Mesendoderm (in vitro differentiated cells): ENCODE measurements around the gene ALOXE3.
"Not testable (repeated sequence)": the region's sequence is repeated elsewhere in the genome, so short reads cannot be mapped to it uniquely, and the experiment has no call there.

Source experiments
- DNase-seq: peaks from one replicate; pipeline ENCODE4 v3.0.0; 2013
- H2AK5ac ChIP-seq: 2 replicates; pipeline ENCODE4 v1.6.1; 2013; ENCODE audit warnings: low read length, inconsistent platforms
- H2BK120ac ChIP-seq: 2 replicates; pipeline ENCODE4 v1.6.1; 2013; ENCODE audit warnings: low read depth, mild to moderate bottlenecking, low read length, moderate library complexity, mixed read lengths
- H2BK15ac ChIP-seq: replicated peaks from 2 replicates; pipeline ENCODE4 v1.6.1; 2013; ENCODE audit warnings: low read depth, mild to moderate bottlenecking, moderate library complexity
- H2BK5ac ChIP-seq: 2 replicates; pipeline ENCODE4 v1.6.1; 2013; ENCODE audit warnings: low read length, inconsistent platforms
- H3K18ac ChIP-seq: 2 replicates; pipeline ENCODE4 v1.6.1; 2013; ENCODE audit warnings: mild to moderate bottlenecking, low read length, mixed read lengths
- H3K23ac ChIP-seq: one replicate; pipeline ENCODE4 v1.6.1; 2013; ENCODE audit warnings: low read length
- H3K27ac ChIP-seq: 2 replicates; pipeline ENCODE4 v1.5.1; 2013; ENCODE audit warnings: low read depth, mild to moderate bottlenecking, inconsistent platforms, low read length, moderate library complexity
- H3K27me3 ChIP-seq: 2 replicates; pipeline ENCODE4 v1.6.1; 2013; ENCODE audit warnings: low read length, control low read depth, mild to moderate bottlenecking, inconsistent platforms; ENCODE audit not compliant: insufficient read depth, poor library complexity
- H3K36me3 ChIP-seq: 2 replicates; pipeline ENCODE4 v1.6.1; 2013; ENCODE audit warnings: low read length, inconsistent platforms; ENCODE audit not compliant: control insufficient read depth, insufficient read depth
- H3K4ac ChIP-seq: one replicate; pipeline ENCODE4 v1.6.1; 2013; ENCODE audit warnings: low read depth, mild to moderate bottlenecking, low read length, moderate library complexity
- H3K4me1 ChIP-seq: 2 replicates; pipeline ENCODE4 v1.6.1; 2013; ENCODE audit warnings: low read depth, low read length, inconsistent platforms; ENCODE audit not compliant: control insufficient read depth
- H3K4me2 ChIP-seq: 2 replicates; pipeline ENCODE4 v1.6.1; 2013; ENCODE audit warnings: low read length
- H3K4me3 ChIP-seq: 2 replicates; pipeline ENCODE4 v1.5.1; 2013; ENCODE audit warnings: mild to moderate bottlenecking, low read length
- H3K56ac ChIP-seq: one replicate; pipeline ENCODE4 v1.6.1; 2013; ENCODE audit warnings: low read length
- H3K79me1 ChIP-seq: 2 replicates; pipeline ENCODE4 v1.6.1; 2013; ENCODE audit warnings: low read length, inconsistent platforms
- H3K79me2 ChIP-seq: 2 replicates; pipeline ENCODE4 v1.6.1; 2013; ENCODE audit warnings: mild to moderate bottlenecking, low read length; ENCODE audit not compliant: control insufficient read depth, insufficient read depth
- H3K9ac ChIP-seq: 2 replicates; pipeline ENCODE4 v1.6.1; 2013; ENCODE audit warnings: low read length, inconsistent platforms
- H4K5ac ChIP-seq: one replicate; pipeline ENCODE4 v1.6.1; 2013; ENCODE audit warnings: low read length
- H4K8ac ChIP-seq: one replicate; pipeline ENCODE4 v1.6.1; 2013; ENCODE audit warnings: low read depth, mild to moderate bottlenecking, control low read depth, low read length, moderate library complexity
- WGBS: extraction: QIAGEN DNeasy Blood & Tissue Kit; methylation state at CpG from one replicate; pipeline ENCODE4 v1.1.7; 2013; ENCODE audit warnings: low lambda C conversion rate, missing lambda C conversion rate; ENCODE audit not compliant: insufficient coverage; ENCODE audit errors: extremely low coverage; 5-methylcytosine and 5-hydroxymethylcytosine counted together

The ALOXE3 gene

DNA sequence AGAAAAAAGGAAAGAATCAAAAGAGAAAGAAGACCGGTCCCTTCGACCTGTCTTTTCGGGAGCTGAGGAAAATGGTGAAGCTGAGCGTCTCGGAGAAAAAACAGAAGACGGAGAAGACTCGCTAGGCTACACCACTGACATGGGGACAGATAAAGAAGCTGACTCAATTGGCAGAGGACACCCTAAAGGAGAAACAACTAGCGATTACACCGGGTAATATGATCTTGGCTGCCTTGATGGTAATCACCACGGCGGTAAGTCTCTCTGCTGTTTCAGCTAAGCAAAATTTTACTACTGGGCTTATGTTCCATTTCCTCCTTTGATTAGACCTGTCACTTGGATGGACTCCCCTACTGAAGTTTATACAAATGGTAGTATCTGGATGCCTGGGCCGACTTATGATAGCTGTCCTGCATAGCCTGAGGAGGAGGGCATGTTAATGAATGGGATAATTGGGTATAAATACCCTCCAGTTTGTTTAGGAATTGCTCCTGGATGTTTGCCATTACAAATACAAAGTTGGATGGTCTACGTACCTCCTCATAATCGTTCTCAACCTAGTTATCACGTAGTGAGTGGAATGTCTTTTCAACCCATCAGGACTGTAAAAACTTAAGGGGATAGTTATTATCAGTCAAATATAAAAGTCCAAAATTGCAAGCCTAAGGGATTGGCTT is 55.4 kb downstream of the ALOXE3 start:
- H3K27me3 ChIP-seq, result peaks cover 5% of the 10 kb centered on the region
- no peak overlapping the region for H3K4me3 ChIP-seq

DNA sequence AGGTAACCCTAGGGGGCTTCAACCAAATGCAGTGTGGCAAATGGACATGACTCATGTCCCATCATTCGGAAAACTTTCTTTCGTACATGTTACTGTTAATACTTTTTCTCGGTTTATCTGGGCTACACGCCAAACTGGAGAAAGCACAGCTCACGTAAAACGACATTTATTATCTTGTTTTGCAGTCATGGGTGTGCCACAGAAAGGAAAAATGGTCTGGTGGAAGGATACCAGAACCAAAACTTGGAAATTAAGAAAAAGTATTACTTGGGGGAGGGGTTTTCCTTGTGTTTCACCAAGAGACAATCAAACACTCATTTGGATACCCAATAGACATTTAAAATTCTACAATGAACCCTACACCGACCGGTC is 55.9 kb downstream of the ALOXE3 start:
- Histone ChIP-seq H3K4me2 (peak overlapping the region; percentile 47), H3K56ac (peak overlapping the region; percentile 75), H2AK5ac (peak overlapping the region; percentile 6), H3K4me1 (peaks cover 4% of the 10 kb centered on the region), H3K4ac (no peak overlapping the region), H3K27me3 (peaks cover 5% of the 10 kb centered on the region), H3K4me3 (peak overlapping the region; percentile 19), H3K36me3 (no peaks in the 10 kb centered on the region), H3K23ac (no peak overlapping the region), H2BK120ac (peak overlapping the region; percentile 35), H3K9ac (peak overlapping the region; percentile 67), H3K18ac (peak overlapping the region; percentile 63), H4K8ac (no peak overlapping the region), H3K79me1 (no peaks in the 10 kb centered on the region), H3K79me2 (no peaks in the 10 kb centered on the region), H4K5ac (peak overlapping the region; percentile 44), H2BK5ac (peak overlapping the region; percentile 10), H2BK15ac (peak overlapping the region; percentile 88), H3K27ac (no peak overlapping the region)
- no CpG with 5 or more reads among the region's 8 CpGs for WGBS
- DNase-seq, result no peak

More for the DNA sequence above, 55.4 kb downstream of the ALOXE3 start:
- Histone ChIP-seq H3K4me1 (peaks cover 4% of the 10 kb centered on the region), H2BK120ac (no peak overlapping the region), H2BK15ac (peak overlapping the region; percentile 88), H3K18ac (peak overlapping the region; percentile 63), H2AK5ac (no peak overlapping the region), H3K9ac (peak overlapping the region; percentile 67), H3K27ac (no peak overlapping the region), H3K36me3 (no peaks in the 10 kb centered on the region), H3K4me2 (peak overlapping the region; percentile 47), H3K23ac (no peak overlapping the region), H3K56ac (peak overlapping the region; percentile 57), H2BK5ac (no peak overlapping the region), H3K79me2 (no peaks in the 10 kb centered on the region), H3K79me1 (no peaks in the 10 kb centered on the region), H4K8ac (no peak overlapping the region), H3K4ac (no peak overlapping the region), H4K5ac (no peak overlapping the region)
- WGBS, result no CpG with 5 or more reads among the region's 15 CpGs
- DNase-seq, result peak; percentile 61

DNA sequence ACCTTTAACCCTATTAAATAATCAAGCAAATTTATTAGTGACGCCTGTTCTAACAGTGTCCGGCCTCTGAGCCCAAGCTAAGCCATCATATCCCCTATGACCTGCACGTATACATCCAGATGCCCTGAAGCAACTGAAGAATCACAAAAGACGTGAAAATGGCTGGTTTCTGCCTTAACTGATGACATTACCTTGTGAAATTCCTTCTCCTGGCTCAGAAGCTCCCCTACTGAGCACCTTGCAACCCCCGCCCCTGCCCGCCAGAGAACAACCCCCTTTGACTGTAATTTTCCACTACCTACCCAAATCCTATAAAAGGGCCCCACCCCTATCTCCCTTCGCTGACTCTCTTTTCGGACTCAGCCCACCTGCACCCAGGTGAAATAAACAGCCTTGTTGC is 56.5 kb downstream of the ALOXE3 start:
- WGBS, result no CpG with 5 or more reads among the region's 8 CpGs

DNA sequence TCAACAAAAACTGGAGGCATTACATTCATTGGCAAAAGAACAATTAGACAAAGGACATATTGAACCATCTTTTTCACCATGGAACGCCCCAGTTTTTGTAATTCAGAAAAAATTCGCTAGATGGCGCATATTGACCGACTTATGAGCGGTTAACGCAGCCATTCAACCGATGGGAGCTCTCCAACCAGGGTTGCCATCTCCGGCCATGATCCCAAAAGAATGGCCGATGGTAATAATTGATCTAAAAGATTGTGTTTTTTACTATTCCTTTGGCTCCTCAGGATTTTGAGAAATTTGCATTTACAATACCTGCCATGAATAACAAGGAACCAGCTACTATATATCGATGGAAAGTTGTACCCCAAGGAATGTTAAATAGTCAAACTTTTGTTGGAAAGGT is 58.0 kb downstream of the ALOXE3 start:
- Histone ChIP-seq H3K4me2 (no peak overlapping the region), H3K18ac (no peak overlapping the region), H3K4me3 (no peak overlapping the region), H2BK5ac (no peak overlapping the region), H2BK15ac (no peak overlapping the region), H3K4me1 (peaks cover 4% of the 10 kb centered on the region), H2BK120ac (no peak overlapping the region), H3K27ac (no peak overlapping the region), H3K4ac (no peak overlapping the region), H3K27me3 (peaks cover 5% of the 10 kb centered on the region), H3K56ac (no peak overlapping the region), H3K79me1 (no peaks in the 10 kb centered on the region), H3K9ac (no peak overlapping the region), H3K36me3 (no peaks in the 10 kb centered on the region), H4K8ac (no peak overlapping the region), H3K23ac (no peak overlapping the region), H4K5ac (no peak overlapping the region), H3K79me2 (no peaks in the 10 kb centered on the region), H2AK5ac (no peak overlapping the region)
- peak; percentile 80 for DNase-seq
- WGBS, result no CpG with 5 or more reads among the region's 10 CpGs

More for the DNA sequence above, 56.5 kb downstream of the ALOXE3 start:
- not testable (repeated sequence) for H2AK5ac ChIP-seq, H3K27ac ChIP-seq, H3K36me3 ChIP-seq, H3K27me3 ChIP-seq, H3K79me2 ChIP-seq, H3K4me1 ChIP-seq, H3K4ac ChIP-seq, H2BK5ac ChIP-seq, H2BK120ac ChIP-seq, H4K8ac ChIP-seq, H3K18ac ChIP-seq, H3K4me3 ChIP-seq, H3K23ac ChIP-seq, H2BK15ac ChIP-seq, H3K4me2 ChIP-seq, H4K5ac ChIP-seq, H3K9ac ChIP-seq, H3K79me1 ChIP-seq
- H3K56ac ChIP-seq, result peak overlapping the region; percentile 75
- DNase-seq, result peak; percentile 79

DNA sequence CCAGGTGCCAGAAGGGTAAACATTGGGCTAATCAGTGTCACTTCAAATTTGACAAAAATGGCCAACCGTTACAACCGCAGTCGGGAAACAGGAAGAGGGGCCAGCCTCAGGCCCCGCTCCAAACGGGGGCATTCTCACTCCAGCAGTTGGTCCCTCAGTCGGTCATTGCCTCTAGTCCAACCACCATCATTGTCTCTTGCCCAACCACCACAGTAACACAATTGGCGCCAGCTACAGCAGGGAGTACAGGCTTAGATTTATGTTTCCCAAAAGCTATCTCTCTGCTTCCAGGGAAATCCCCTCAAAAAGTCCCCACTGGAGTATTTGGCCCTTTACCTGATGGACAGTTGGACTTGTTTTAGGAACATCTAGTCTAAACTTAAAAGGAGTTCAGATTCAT is 59.2 kb downstream of the ALOXE3 start:
- no peak overlapping the region for H3K18ac ChIP-seq
- no peak overlapping the region for H2BK15ac ChIP-seq
- H3K23ac ChIP-seq, result no peak overlapping the region
- peaks cover 5% of the 10 kb centered on the region for H3K27me3 ChIP-seq
- WGBS, result no CpG with 5 or more reads among the region's 7 CpGs
- no peak overlapping the region for H4K5ac ChIP-seq
- no peak overlapping the region for H3K4ac ChIP-seq
- no peak overlapping the region for H4K8ac ChIP-seq
- H3K79me2 ChIP-seq, result no peaks in the 10 kb centered on the region
- H2BK5ac ChIP-seq, result no peak overlapping the region
- H3K79me1 ChIP-seq, result no peaks in the 10 kb centered on the region
- H3K56ac ChIP-seq, result no peak overlapping the region
- H3K4me3 ChIP-seq, result no peak overlapping the region
- no peaks in the 10 kb centered on the region for H3K36me3 ChIP-seq
- no peak for DNase-seq
- no peak overlapping the region for H3K4me2 ChIP-seq
- H2BK120ac ChIP-seq, result no peak overlapping the region
- no peak overlapping the region for H3K9ac ChIP-seq
- H2AK5ac ChIP-seq, result no peak overlapping the region
- peaks cover 4% of the 10 kb centered on the region for H3K4me1 ChIP-seq
- H3K27ac ChIP-seq, result no peak overlapping the region

DNA sequence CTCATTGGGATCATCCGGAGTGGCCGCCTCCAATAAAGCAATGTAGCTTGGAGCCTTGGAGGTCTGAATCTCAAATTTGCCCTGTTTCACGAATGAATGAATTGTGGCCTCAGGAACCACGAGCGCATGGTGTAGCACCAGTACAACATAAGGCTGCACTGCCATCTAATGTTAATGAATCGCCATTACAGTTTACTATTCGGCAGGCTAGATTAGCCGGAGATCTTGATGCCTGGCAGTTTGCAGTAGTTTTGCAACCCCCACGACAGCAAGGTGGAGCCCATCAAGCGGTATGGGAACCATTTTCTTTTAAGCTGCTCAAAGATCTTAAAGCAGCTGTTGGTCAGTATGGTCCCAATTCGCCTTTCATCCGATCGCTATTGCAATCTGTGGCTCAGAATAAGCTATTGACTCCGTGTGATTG is 60.6 kb downstream of the ALOXE3 start:
- Histone ChIP-seq H3K18ac (no peak overlapping the region), H3K79me1 (no peaks in the 10 kb centered on the region), H3K4me2 (no peak overlapping the region), H4K8ac (no peak overlapping the region), H3K36me3 (no peaks in the 10 kb centered on the region), H2BK15ac (no peak overlapping the region), H3K56ac (no peak overlapping the region), H2AK5ac (no peak overlapping the region), H3K4me3 (no peak overlapping the region), H3K79me2 (no peaks in the 10 kb centered on the region), H3K4me1 (peaks cover 2% of the 10 kb centered on the region), H3K23ac (no peak overlapping the region), H3K27me3 (no peaks in the 10 kb centered on the region), H3K9ac (no peak overlapping the region), H4K5ac (no peak overlapping the region), H3K27ac (no peak overlapping the region), H2BK5ac (no peak overlapping the region), H2BK120ac (no peak overlapping the region), H3K4ac (no peak overlapping the region)
- DNase-seq, result peak; percentile 90
- no CpG with 5 or more reads among the region's 14 CpGs for WGBS
